IMR-90 (cell line): ENCODE results near the gene C4B. TPM values are rescaled to one million over a fixed set of nuclear protein-coding genes. Genes with fewer than 3 reads are reported as not detected.

Experiments used
- ATAC-seq: fragments of 200-7000 bp; cut with Tn5 transposase; 2 replicates; pipeline ENCODE4 v1.9.1; 2020; ENCODE audit warnings: low read depth, mild to moderate bottlenecking, moderate library complexity
- BruUV-seq: library from RNA; stranded (reverse); fragments of 400-500 nt; replicated peaks from 2 replicates; lab custom pipeline; 2021; lab: Mats Ljungman, UMichigan
- CTCF ChIA-PET: fragments of 300-600 bp; formaldehyde crosslinking; extraction: SDS; loops from one replicate; lab custom pipeline; 2021; ENCODE audit warnings: antibody characterized with exemption; lab: Yijun Ruan, JAX
- POLR2A ChIA-PET: fragments of 300-600 bp; sonication (Branson Sonifier 250); formaldehyde crosslinking; loops from one replicate; lab custom pipeline; 2022; ENCODE audit warnings: antibody characterized with exemption; ENCODE audit not compliant: unreplicated experiment; lab: Charles Lee
- DNase-seq: peaks from one replicate; pipeline ENCODE4 v3.0.0; 2013
- H2AFZ ChIP-seq: replicated peaks from 2 replicates; pipeline ENCODE3; 2013; ENCODE audit warnings: low read length, mild to moderate bottlenecking; ENCODE audit not compliant: poor library complexity
- H2AK5ac ChIP-seq: 2 replicates; pipeline ENCODE4 v1.6.1; 2013; ENCODE audit warnings: low read depth, low read length, inconsistent platforms
- H2AK9ac ChIP-seq: replicated peaks from 2 replicates; pipeline ENCODE3; 2013; ENCODE audit warnings: mild to moderate bottlenecking, low read depth, low read length, moderate library complexity; ENCODE audit not compliant: poor library complexity
- H2BK120ac ChIP-seq: 2 replicates; pipeline ENCODE4 v1.6.1; 2013; ENCODE audit warnings: low read depth, low read length, inconsistent platforms
- H2BK15ac ChIP-seq: 3 replicates; pipeline ENCODE4 v1.6.1; 2013; ENCODE audit warnings: low read depth, low read length, inconsistent platforms
- H2BK20ac ChIP-seq: 2 replicates; pipeline ENCODE4 v1.6.1; 2013; ENCODE audit warnings: low read depth, mild to moderate bottlenecking, inconsistent platforms, low read length, moderate library complexity
- H2BK5ac ChIP-seq: 2 replicates; pipeline ENCODE4 v1.6.1; 2013; ENCODE audit warnings: mild to moderate bottlenecking, low read depth, low read length, inconsistent platforms; ENCODE audit not compliant: poor library complexity, severe bottlenecking
- H3K14ac ChIP-seq: replicated peaks from 2 replicates; pipeline ENCODE4 v1.6.1; 2013; ENCODE audit warnings: low read depth, low read length, inconsistent platforms
- H3K18ac ChIP-seq: 2 replicates; pipeline ENCODE4 v1.6.1; 2013; ENCODE audit warnings: low read depth, low read length, control low read depth
- H3K23ac ChIP-seq: 2 replicates; pipeline ENCODE4 v1.6.1; 2013; ENCODE audit warnings: low read depth, low read length, inconsistent platforms
- H3K27ac ChIP-seq: 2 replicates; pipeline ENCODE4 v1.5.1; 2013; ENCODE audit warnings: mild to moderate bottlenecking, control low read depth, low read length; ENCODE audit not compliant: insufficient read depth
- H3K27me3 ChIP-seq: 2 replicates; pipeline ENCODE4 v1.6.1; 2013; ENCODE audit warnings: low read length; ENCODE audit not compliant: control insufficient read depth, insufficient read depth
- H3K36me3 ChIP-seq: 2 replicates; pipeline ENCODE4 v1.6.1; 2013; ENCODE audit warnings: low read length, mixed read lengths; ENCODE audit not compliant: control insufficient read depth, insufficient read depth
- H3K4ac ChIP-seq: 2 replicates; pipeline ENCODE4 v1.6.1; 2013; ENCODE audit warnings: low read depth, low read length, inconsistent platforms
- H3K4me1 ChIP-seq: 2 replicates; pipeline ENCODE4 v1.6.1; 2013; ENCODE audit warnings: low read length, mixed read lengths; ENCODE audit not compliant: control insufficient read depth, insufficient read depth
- H3K4me2 ChIP-seq: 2 replicates; pipeline ENCODE4 v1.6.1; 2013; ENCODE audit warnings: low read depth, mild to moderate bottlenecking, control low read depth, low read length, moderate library complexity
- H3K4me3 ChIP-seq: 2 replicates; pipeline ENCODE4 v1.5.1; 2013; ENCODE audit warnings: low read depth, mild to moderate bottlenecking, control low read depth, low read length, moderate library complexity; ENCODE audit not compliant: insufficient read depth
- H3K56ac ChIP-seq: 2 replicates; pipeline ENCODE4 v1.6.1; 2013; ENCODE audit warnings: low read length, inconsistent platforms; ENCODE audit not compliant: insufficient read depth; ENCODE audit errors: extremely low read depth
- H3K79me1 ChIP-seq, 2 experiments: 2 replicates each; pipeline ENCODE4 v1.6.1; 2013; ENCODE audit warnings: low read length in 2 of 2, inconsistent platforms in 1 of 2, low read depth in 1 of 2
- H3K9ac ChIP-seq: 2 replicates; pipeline ENCODE4 v1.6.1; 2013; ENCODE audit warnings: low read depth, low read length, control low read depth
- H3K9me1 ChIP-seq: 2 replicates; pipeline ENCODE4 v1.6.1; 2013; ENCODE audit warnings: low read length, inconsistent platforms; ENCODE audit not compliant: insufficient read depth
- H3K9me3 ChIP-seq: 2 replicates; pipeline ENCODE4 v1.6.1; 2013; ENCODE audit warnings: low read length; ENCODE audit not compliant: control insufficient read depth, insufficient read depth
- H4K20me1 ChIP-seq: 2 replicates; pipeline ENCODE4 v1.6.1; 2013; ENCODE audit warnings: low read length, inconsistent platforms; ENCODE audit not compliant: insufficient read depth
- H4K5ac ChIP-seq: 2 replicates; pipeline ENCODE4 v1.6.1; 2013; ENCODE audit warnings: mild to moderate bottlenecking, low read depth, low read length, control low read depth
- H4K8ac ChIP-seq, 2 experiments: 2 replicates each; pipeline ENCODE4 v1.6.1; 2013; ENCODE audit warnings: low read depth in 2 of 2, low read length in 2 of 2, control low read depth in 1 of 2, inconsistent platforms in 1 of 2
- H4K91ac ChIP-seq: 2 replicates; pipeline ENCODE4 v1.6.1; 2013; ENCODE audit warnings: low read depth, low read length, inconsistent platforms; ENCODE audit not compliant: insufficient read depth
- CEBPB ChIP-seq: IDR thresholded peaks from 2 replicates; pipeline ENCODE4 v1.6.1; 2012; ENCODE audit warnings: low read depth, low read length, improper control_type of control experiment
- CHD1 ChIP-seq: IDR thresholded peaks from 2 replicates; pipeline ENCODE4 v1.6.1; 2012; ENCODE audit warnings: low read depth, low read length, improper control_type of control experiment
- MAZ ChIP-seq: IDR thresholded peaks from 2 replicates; pipeline ENCODE4 v1.6.1; 2012; ENCODE audit warnings: low read depth, mild to moderate bottlenecking, low read length, improper control_type of control experiment, moderate library complexity, borderline replicate concordance
- NFE2L2 ChIP-seq: fragments of 150-350 bp; IDR thresholded peaks from 2 replicates; pipeline ENCODE4 v1.6.1; 2016; ENCODE audit warnings: low read depth, mild to moderate bottlenecking, low read length
- POLR2A ChIP-seq: IDR thresholded peaks from 2 replicates; pipeline ENCODE4 v1.6.1; 2012; ENCODE audit warnings: mild to moderate bottlenecking, low read depth, low read length
- RAD21 ChIP-seq: IDR thresholded peaks from 2 replicates; pipeline ENCODE4 v1.6.1; 2012; ENCODE audit warnings: low read length, improper control_type of control experiment
- RFX5 ChIP-seq: IDR thresholded peaks from 2 replicates; pipeline ENCODE4 v1.8.0; 2012; ENCODE audit warnings: low read depth, mild to moderate bottlenecking, low read length, moderate library complexity
- SMC3 ChIP-seq: fragments of 150-350 bp; IDR thresholded peaks from 2 replicates; pipeline ENCODE4 v1.6.1; 2016; ENCODE audit warnings: low read depth, mild to moderate bottlenecking, antibody characterized with exemption, low read length, moderate library complexity
- WGBS, 2 experiments: methylation state at CpG; one replicate each; pipeline versions ENCODE4 v1.1.5 to v1.1.7; 2013; ENCODE audit warnings: missing lambda C conversion rate in 2 of 2; ENCODE audit not compliant: insufficient read length in 1 of 2; ENCODE audit errors: extremely low coverage in 2 of 2; 5-methylcytosine and 5-hydroxymethylcytosine counted together
- dilution Hi-C: fragments of 300-500 bp; cut with HindIII; formaldehyde crosslinking; loops from one replicate; pipeline ENCODE4 v1.14.3; 2018; ENCODE audit warnings: low sequenced_read_pairs; ENCODE audit not compliant: unreplicated experiment
- in situ Hi-C: fragments of 300-500 bp; cut with MboI; formaldehyde crosslinking; loops from 3 replicates; pipeline ENCODE4 v1.14.3; 2019; ENCODE audit warnings: low sequenced_read_pairs, inconsistent platforms, mixed read lengths
- intact Hi-C: fragments of 100-400 bp; cut with micrococcal nuclease; formaldehyde crosslinking; loops from 2 replicates; pipeline ENCODE4 v1.10.0; 2022
- polyA plus RNA-seq, 3 experiments: library from polyadenylated mRNA; depleted of rRNA; stranded (reverse); fragments of >200 nt; gene quantifications; 2 replicates each; pipeline ENCODE4 v1.2.3, GENCODE V29; 2012; ENCODE audit warnings: low replicate concordance in 1 of 3
- total RNA-seq: library from RNA; depleted of rRNA; stranded (reverse); fragments of >200 nt; gene quantifications from 2 replicates; pipeline ENCODE4 v1.2.3, GENCODE V29; 2012
- TF ChIP-seq, protein P1 (sequence below): fragments of 150-350 bp; IDR thresholded peaks from 2 replicates; pipeline ENCODE4 v1.6.1; 2016; ENCODE audit warnings: low read depth, mild to moderate bottlenecking, low read length, moderate library complexity, borderline replicate concordance
- TF ChIP-seq, protein P2 (sequence below): conservative IDR thresholded peaks from 2 replicates; pipeline ENCODE4 v1.5.1; 2012; ENCODE audit warnings: mild to moderate bottlenecking, low read depth, low read length, improper control_type of control experiment

C4B gene
- total and polyA plus RNA-seq, 2 of the 4 experiments (the other 2 are of a cell fraction) = 0.54 to 4.2 TPM

DNA sequence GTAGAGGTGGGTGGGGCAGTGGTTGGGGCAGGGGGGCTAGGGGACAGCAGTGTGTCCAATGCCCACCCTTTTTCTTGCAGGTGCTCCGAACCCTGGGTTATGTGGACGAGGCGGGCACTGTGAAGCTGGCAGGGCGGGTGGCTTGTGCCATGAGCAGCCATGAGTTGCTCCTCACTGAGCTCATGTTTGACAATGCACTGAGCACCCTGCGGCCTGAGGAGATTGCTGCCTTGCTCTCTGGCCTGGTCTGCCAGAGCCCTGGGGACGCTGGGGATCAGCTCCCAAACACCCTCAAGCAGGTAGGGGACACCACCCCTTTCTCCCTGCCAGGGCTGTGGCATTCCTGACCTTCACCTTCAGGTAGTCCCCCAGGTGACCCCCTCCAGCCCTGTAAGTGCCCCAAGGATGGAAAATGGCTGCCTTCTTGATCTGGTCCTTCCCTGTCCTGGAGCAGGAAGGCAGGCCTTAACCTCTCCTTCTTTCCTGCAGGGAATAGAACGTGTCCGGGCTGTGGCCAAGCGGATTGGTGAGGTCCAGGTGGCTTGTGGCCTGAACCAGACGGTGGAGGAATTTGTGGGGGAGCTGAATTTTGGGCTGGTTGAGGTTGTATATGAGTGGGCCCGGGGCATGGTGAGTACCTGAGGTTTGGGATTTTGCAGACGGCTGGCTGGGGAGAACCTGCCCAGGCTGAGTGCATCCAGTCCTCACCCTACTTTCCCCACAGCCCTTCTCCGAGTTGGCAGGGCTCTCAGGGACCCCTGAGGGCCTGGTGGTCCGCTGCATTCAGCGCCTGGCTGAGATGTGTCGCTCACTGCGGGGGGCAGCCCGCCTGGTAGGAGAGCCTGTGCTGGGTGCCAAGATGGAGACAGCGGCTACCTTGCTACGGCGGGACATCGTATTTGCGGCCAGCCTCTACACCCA is 45.5 kb upstream of the C4B start:
- Histone ChIP-seq H3K79me1 (peaks cover 19 to 46% of the 10 kb centered on the region in 2 experiments), H2AFZ (no peak overlapping the region), H2BK5ac (no peak overlapping the region), H2BK15ac (no peak overlapping the region), H3K9ac (no peak overlapping the region), H3K9me3 (no peaks in the 10 kb centered on the region), H4K20me1 (no peaks in the 10 kb centered on the region), H3K4ac (no peak overlapping the region), H2AK9ac (no peak overlapping the region), H4K5ac (no peak overlapping the region), H3K4me2 (no peak overlapping the region), H2BK120ac (no peak overlapping the region), H3K23ac (no peak overlapping the region), H3K27me3 (no peaks in the 10 kb centered on the region), H3K4me3 (no peak overlapping the region), H2AK5ac (no peak overlapping the region), H4K8ac (no peak overlapping the region), H3K9me1 (peaks cover 6% of the 10 kb centered on the region; the same call in 1 of the 2 replicates), H2BK20ac (no peak overlapping the region), H3K27ac (no peak overlapping the region), H3K36me3 (peaks cover 53% of the 10 kb centered on the region), H3K56ac (no peak overlapping the region), H3K4me1 (peaks cover 11% of the 10 kb centered on the region), H3K14ac (no peak overlapping the region), H3K18ac (no peak overlapping the region), H4K91ac (no peak overlapping the region)
- ChIA-PET CTCF (no interaction called here), POLR2A (no interaction called here)
- WGBS, 2 experiments = 94% methylated on average over 9 of the region's 23 CpGs; no CpG with 5 or more reads in 1 of the 2 experiments
- TF ChIP-seq CHD1 (no peak), CEBPB (no peak), RAD21 (no peak), RFX5 (no peak), SMC3 (no peak), POLR2A (no peak), MAZ (no peak), NFE2L2 (no peak)
- TF ChIP-seq, protein P1, sequence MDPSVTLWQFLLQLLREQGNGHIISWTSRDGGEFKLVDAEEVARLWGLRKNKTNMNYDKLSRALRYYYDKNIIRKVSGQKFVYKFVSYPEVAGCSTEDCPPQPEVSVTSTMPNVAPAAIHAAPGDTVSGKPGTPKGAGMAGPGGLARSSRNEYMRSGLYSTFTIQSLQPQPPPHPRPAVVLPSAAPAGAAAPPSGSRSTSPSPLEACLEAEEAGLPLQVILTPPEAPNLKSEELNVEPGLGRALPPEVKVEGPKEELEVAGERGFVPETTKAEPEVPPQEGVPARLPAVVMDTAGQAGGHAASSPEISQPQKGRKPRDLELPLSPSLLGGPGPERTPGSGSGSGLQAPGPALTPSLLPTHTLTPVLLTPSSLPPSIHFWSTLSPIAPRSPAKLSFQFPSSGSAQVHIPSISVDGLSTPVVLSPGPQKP = no peak
- TF ChIP-seq, protein P2, sequence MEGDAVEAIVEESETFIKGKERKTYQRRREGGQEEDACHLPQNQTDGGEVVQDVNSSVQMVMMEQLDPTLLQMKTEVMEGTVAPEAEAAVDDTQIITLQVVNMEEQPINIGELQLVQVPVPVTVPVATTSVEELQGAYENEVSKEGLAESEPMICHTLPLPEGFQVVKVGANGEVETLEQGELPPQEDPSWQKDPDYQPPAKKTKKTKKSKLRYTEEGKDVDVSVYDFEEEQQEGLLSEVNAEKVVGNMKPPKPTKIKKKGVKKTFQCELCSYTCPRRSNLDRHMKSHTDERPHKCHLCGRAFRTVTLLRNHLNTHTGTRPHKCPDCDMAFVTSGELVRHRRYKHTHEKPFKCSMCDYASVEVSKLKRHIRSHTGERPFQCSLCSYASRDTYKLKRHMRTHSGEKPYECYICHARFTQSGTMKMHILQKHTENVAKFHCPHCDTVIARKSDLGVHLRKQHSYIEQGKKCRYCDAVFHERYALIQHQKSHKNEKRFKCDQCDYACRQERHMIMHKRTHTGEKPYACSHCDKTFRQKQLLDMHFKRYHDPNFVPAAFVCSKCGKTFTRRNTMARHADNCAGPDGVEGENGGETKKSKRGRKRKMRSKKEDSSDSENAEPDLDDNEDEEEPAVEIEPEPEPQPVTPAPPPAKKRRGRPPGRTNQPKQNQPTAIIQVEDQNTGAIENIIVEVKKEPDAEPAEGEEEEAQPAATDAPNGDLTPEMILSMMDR = no peak
- intact Hi-C loops (no loop called here), dilution Hi-C loops (no loop called here), in situ Hi-C loops (no loop called here)
- no peak for DNase-seq
- ATAC-seq = no peak
- no TSS peak for BruUV-seq
